WTC11 (cell line): Measurements from ENCODE around the gene VTI1A. TPM values are rescaled to one million over a fixed set of nuclear protein-coding genes. Genes with fewer than 3 reads are reported as not detected.

Experiments
- ATAC-seq: fragments of 200-7000 bp; cut with Tn5 transposase; 2 replicates; pipeline ENCODE4 v1.10.0; 2021; ENCODE audit warnings: mild to moderate bottlenecking, moderate library complexity
- CTCF ChIA-PET: fragments of 300-600 bp; sonication (Branson Sonifier 250); formaldehyde crosslinking; loops from one replicate; lab custom pipeline; 2021; ENCODE audit warnings: antibody characterized with exemption; lab: Charles Lee
- POLR2A ChIA-PET: fragments of 350-600 bp; sonication (Branson Sonifier 250); formaldehyde crosslinking; loops from one replicate; lab custom pipeline; 2021; ENCODE audit warnings: antibody characterized with exemption; lab: Charles Lee
- DNase-seq: peaks from one replicate; pipeline ENCODE4 v3.0.0; 2021; ENCODE audit warnings: low spot score
- H3K27ac Mint-ChIP-seq: 2 replicates; pipeline ENCODE4 v1.8.0; 2021; ENCODE audit warnings: mixed read lengths
- H3K27me3 Mint-ChIP-seq: 2 replicates; pipeline ENCODE4 v1.8.0; 2021; ENCODE audit warnings: low read depth, mild to moderate bottlenecking, moderate library complexity, mixed read lengths
- H3K36me3 Mint-ChIP-seq: 2 replicates; pipeline ENCODE4 v1.8.0; 2021; ENCODE audit warnings: mixed read lengths
- H3K4me1 Mint-ChIP-seq: 2 replicates; pipeline ENCODE4 v1.8.0; 2022; ENCODE audit warnings: mixed read lengths
- H3K4me3 Mint-ChIP-seq: 2 replicates; pipeline ENCODE4 v1.8.0; 2021; ENCODE audit warnings: mild to moderate bottlenecking, moderate library complexity, mixed read lengths
- H3K9me3 Mint-ChIP-seq: 2 replicates; pipeline ENCODE4 v1.8.0; 2021; ENCODE audit warnings: mixed read lengths
- FOXK1 ChIP-seq: sonication (generic); formaldehyde crosslinking; IDR thresholded peaks from 2 replicates; pipeline ENCODE4 v1.8.0; 2022; ENCODE audit warnings: mild to moderate bottlenecking, moderate library complexity, missing genetic modification reagents
- GRHL2 ChIP-seq: fragments of 250-450 bp; sonication (Bioruptor Pico); IDR thresholded peaks from 2 replicates; pipeline ENCODE4 v1.8.0; 2022; ENCODE audit warnings: mild to moderate bottlenecking, moderate library complexity; ENCODE audit not compliant: insufficient replicate concordance, severe bottlenecking
- HMGA2 ChIP-seq: fragments of 250-450 bp; sonication (Bioruptor Pico); IDR thresholded peaks from 2 replicates; pipeline ENCODE4 v1.4.0; 2021; ENCODE audit warnings: mild to moderate bottlenecking, moderate library complexity
- NFATC4 ChIP-seq: fragments of 250-450 bp; sonication (Bioruptor Pico); IDR thresholded peaks from 2 replicates; pipeline ENCODE4 v1.9.0; 2021; ENCODE audit warnings: mild to moderate bottlenecking
- RORB ChIP-seq: fragments of 250-450 bp; sonication (Bioruptor Pico); IDR thresholded peaks from 2 replicates; pipeline ENCODE4 v1.9.0; 2021; ENCODE audit warnings: mild to moderate bottlenecking
- TCF7 ChIP-seq: sonication (generic); formaldehyde crosslinking; IDR thresholded peaks from 2 replicates; pipeline ENCODE4 v1.8.0; 2022; ENCODE audit warnings: mild to moderate bottlenecking, low read depth, missing genetic modification reagents, moderate library complexity
- TP53 ChIP-seq: sonication (generic); formaldehyde crosslinking; IDR thresholded peaks from 2 replicates; pipeline ENCODE4 v1.8.1; 2023; ENCODE audit warnings: mild to moderate bottlenecking, missing genetic modification reagents
- ZNF232 ChIP-seq: sonication (generic); formaldehyde crosslinking; IDR thresholded peaks from 2 replicates; pipeline ENCODE4 v1.8.0; 2022; ENCODE audit warnings: mild to moderate bottlenecking, missing genetic modification reagents
- ZNF396 ChIP-seq: fragments of 250-450 bp; sonication (Bioruptor Pico); IDR thresholded peaks from 2 replicates; pipeline ENCODE4 v1.8.0; 2021; ENCODE audit warnings: mild to moderate bottlenecking, moderate library complexity, borderline replicate concordance
- total RNA-seq: library from RNA; stranded (reverse); gene quantifications from 3 replicates; pipeline ENCODE4 v1.2.3, GENCODE V29; 2021
- TF ChIP-seq, protein P1 (sequence below): sonication (generic); formaldehyde crosslinking; IDR thresholded peaks from 2 replicates; pipeline ENCODE4 v1.8.1; 2023; ENCODE audit warnings: mild to moderate bottlenecking, missing genetic modification reagents, borderline replicate concordance
- TF ChIP-seq, protein P2 (sequence below): sonication (generic); formaldehyde crosslinking; IDR thresholded peaks from 2 replicates; pipeline ENCODE4 v1.8.0; 2022; ENCODE audit warnings: missing genetic modification reagents
- TF ChIP-seq, protein P3 (sequence below): fragments of 250-450 bp; sonication (Bioruptor Pico); conservative IDR thresholded peaks from 2 replicates; pipeline ENCODE4 v1.9.0; 2021; ENCODE audit warnings: mild to moderate bottlenecking
- TF ChIP-seq, protein P4 (sequence below): fragments of 250-450 bp; sonication (Bioruptor Pico); IDR thresholded peaks from 2 replicates; pipeline ENCODE4 v1.9.0; 2021; ENCODE audit warnings: mild to moderate bottlenecking

The VTI1A gene
- total RNA-seq, 1 experiment from 2014 or later, result 20.1 TPM

DNA sequence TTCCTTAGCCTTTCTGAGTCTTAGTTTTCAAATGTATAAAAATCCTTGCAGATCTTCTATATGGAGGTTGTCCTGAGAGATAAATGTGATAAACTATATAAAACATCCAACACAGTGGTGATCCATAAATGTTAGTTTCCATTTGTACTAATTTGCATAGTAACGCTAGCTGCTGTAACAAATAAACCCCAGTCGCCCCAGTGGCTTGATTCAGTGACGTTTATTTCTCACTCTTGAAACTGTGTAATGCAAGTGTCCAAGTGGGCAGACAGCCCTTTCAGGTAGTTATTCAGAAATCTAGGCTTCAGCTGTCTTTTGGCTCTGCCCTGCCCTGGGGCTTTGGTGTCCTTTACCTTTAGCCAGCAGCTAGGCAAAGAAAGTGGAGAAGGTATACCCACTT, 106.3 kb downstream of the VTI1A start (continued):
- TF ChIP-seq, protein P1, sequence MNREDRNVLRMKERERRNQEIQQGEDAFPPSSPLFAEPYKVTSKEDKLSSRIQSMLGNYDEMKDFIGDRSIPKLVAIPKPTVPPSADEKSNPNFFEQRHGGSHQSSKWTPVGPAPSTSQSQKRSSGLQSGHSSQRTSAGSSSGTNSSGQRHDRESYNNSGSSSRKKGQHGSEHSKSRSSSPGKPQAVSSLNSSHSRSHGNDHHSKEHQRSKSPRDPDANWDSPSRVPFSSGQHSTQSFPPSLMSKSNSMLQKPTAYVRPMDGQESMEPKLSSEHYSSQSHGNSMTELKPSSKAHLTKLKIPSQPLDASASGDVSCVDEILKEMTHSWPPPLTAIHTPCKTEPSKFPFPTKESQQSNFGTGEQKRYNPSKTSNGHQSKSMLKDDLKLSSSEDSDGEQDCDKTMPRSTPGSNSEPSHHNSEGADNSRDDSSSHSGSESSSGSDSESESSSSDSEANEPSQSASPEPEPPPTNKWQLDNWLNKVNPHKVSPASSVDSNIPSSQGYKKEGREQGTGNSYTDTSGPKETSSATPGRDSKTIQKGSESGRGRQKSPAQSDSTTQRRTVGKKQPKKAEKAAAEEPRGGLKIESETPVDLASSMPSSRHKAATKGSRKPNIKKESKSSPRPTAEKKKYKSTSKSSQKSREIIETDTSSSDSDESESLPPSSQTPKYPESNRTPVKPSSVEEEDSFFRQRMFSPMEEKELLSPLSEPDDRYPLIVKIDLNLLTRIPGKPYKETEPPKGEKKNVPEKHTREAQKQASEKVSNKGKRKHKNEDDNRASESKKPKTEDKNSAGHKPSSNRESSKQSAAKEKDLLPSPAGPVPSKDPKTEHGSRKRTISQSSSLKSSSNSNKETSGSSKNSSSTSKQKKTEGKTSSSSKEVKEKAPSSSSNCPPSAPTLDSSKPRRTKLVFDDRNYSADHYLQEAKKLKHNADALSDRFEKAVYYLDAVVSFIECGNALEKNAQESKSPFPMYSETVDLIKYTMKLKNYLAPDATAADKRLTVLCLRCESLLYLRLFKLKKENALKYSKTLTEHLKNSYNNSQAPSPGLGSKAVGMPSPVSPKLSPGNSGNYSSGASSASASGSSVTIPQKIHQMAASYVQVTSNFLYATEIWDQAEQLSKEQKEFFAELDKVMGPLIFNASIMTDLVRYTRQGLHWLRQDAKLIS (CRISPR knock-in tag), result no peak
- no peak for TF ChIP-seq NFATC4 (CRISPR knock-in tag)
- TF ChIP-seq, all 79 proteins: peak for 0

DNA sequence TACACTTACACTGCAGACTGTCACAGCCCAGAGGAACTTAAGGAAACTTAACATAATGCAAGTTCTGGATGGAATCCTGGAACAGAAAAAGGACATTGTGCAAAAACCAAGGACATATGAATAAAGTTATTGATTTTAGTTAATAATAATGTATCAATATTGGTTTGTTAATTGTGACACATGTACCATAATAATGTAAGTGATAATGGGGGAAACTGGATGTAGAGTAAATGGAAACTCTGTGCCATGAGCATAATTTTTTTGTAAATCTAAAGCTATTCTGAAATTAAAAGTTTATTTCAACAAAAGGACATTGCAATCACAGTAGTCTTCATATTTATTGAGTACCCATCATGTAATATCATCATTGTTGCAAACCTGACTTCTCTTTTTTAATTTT, 107.2 kb downstream of the VTI1A start:
- DNase-seq, result no peak
- Mint-ChIP-seq H3K27me3 (no peaks in the 10 kb centered on the region), H3K27ac (no peak overlapping the region), H3K36me3 (no peaks in the 10 kb centered on the region), H3K4me1 (peaks cover 7% of the 10 kb centered on the region), H3K9me3 (no peaks in the 10 kb centered on the region), H3K4me3 (no peak overlapping the region)
- TF ChIP-seq, protein P2, sequence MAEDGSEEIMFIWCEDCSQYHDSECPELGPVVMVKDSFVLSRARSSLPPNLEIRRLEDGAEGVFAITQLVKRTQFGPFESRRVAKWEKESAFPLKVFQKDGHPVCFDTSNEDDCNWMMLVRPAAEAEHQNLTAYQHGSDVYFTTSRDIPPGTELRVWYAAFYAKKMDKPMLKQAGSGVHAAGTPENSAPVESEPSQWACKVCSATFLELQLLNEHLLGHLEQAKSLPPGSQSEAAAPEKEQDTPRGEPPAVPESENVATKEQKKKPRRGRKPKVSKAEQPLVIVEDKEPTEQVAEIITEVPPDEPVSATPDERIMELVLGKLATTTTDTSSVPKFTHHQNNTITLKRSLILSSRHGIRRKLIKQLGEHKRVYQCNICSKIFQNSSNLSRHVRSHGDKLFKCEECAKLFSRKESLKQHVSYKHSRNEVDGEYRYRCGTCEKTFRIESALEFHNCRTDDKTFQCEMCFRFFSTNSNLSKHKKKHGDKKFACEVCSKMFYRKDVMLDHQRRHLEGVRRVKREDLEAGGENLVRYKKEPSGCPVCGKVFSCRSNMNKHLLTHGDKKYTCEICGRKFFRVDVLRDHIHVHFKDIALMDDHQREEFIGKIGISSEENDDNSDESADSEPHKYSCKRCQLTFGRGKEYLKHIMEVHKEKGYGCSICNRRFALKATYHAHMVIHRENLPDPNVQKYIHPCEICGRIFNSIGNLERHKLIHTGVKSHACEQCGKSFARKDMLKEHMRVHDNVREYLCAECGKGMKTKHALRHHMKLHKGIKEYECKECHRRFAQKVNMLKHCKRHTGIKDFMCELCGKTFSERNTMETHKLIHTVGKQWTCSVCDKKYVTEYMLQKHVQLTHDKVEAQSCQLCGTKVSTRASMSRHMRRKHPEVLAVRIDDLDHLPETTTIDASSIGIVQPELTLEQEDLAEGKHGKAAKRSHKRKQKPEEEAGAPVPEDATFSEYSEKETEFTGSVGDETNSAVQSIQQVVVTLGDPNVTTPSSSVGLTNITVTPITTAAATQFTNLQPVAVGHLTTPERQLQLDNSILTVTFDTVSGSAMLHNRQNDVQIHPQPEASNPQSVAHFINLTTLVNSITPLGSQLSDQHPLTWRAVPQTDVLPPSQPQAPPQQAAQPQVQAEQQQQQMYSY (CRISPR knock-in tag), result no peak
- TF ChIP-seq TCF7 (CRISPR knock-in tag) (no peak), GRHL2 (CRISPR knock-in tag) (no peak)
- POLR2A ChIA-PET, result no interaction called here
- no peak for ATAC-seq
- CTCF ChIA-PET, result no interaction called here

DNA sequence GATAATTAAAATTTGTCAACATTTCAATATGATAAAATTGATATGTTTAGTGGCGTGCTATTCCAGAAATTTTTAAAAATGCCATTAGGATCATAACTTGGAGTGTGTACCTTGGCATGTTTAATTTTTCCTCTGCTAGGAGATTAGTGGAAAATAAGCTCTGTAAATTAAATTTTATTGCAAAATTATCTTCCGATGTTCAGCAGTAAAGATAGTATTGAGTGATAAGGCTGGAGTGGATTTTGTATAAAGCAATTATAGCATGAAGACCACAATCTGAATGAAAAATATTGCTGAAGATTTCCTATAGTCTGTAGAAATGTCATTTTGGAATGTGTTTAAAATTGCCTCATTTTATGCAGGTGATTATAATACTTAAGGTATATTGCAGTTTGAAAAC, 110.2 kb downstream of the VTI1A start:
- DNase-seq, result no peak
- POLR2A ChIA-PET, result no interaction called here

More for the DNA sequence above, 110.2 kb downstream of the VTI1A start:
- H3K27ac Mint-ChIP-seq, result no peak overlapping the region
- TF ChIP-seq, protein P3, sequence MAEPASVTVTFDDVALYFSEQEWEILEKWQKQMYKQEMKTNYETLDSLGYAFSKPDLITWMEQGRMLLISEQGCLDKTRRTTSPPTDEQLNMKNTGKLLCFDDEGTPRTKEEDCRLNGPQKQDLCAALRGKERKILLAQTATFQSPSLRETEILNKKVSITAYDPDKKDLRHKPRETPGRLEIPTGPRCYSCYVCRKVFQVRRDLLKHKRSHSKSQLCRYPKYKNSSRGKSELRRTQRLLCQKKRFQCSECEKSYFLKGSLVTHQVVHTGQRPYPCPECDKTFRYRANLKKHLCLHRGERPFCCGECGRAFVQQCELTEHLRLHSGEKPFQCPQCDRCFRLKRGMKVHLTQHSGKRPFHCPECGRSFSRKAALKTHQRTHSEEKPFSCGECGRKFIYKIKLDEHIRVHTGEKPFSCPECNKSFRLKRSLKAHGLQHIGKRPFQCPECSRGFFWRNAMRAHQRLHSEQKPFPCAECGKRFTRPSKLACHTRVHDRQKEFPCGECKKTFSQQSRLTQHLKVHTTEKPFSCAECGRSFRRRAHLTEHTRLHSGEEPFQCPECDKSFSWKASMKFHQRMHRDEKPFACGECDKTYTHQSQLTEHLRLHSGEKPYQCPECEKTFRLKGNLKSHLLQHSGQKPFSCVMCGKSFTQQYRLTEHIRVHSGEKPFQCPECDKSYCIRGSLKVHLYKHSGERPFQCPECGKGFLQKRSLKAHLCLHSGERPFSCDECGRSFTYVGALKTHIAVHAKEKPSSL (CRISPR knock-in tag), result no peak
- TF ChIP-seq TP53 (CRISPR knock-in tag) (no peak), ZNF232 (CRISPR knock-in tag) (no peak), ZNF396 (CRISPR knock-in tag) (no peak), HMGA2 (CRISPR knock-in tag) (no peak), RORB (CRISPR knock-in tag) (no peak), FOXK1 (CRISPR knock-in tag) (no peak)
- TF ChIP-seq, protein P4, sequence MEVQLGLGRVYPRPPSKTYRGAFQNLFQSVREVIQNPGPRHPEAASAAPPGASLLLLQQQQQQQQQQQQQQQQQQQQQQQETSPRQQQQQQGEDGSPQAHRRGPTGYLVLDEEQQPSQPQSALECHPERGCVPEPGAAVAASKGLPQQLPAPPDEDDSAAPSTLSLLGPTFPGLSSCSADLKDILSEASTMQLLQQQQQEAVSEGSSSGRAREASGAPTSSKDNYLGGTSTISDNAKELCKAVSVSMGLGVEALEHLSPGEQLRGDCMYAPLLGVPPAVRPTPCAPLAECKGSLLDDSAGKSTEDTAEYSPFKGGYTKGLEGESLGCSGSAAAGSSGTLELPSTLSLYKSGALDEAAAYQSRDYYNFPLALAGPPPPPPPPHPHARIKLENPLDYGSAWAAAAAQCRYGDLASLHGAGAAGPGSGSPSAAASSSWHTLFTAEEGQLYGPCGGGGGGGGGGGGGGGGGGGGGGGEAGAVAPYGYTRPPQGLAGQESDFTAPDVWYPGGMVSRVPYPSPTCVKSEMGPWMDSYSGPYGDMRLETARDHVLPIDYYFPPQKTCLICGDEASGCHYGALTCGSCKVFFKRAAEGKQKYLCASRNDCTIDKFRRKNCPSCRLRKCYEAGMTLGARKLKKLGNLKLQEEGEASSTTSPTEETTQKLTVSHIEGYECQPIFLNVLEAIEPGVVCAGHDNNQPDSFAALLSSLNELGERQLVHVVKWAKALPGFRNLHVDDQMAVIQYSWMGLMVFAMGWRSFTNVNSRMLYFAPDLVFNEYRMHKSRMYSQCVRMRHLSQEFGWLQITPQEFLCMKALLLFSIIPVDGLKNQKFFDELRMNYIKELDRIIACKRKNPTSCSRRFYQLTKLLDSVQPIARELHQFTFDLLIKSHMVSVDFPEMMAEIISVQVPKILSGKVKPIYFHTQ (CRISPR knock-in tag), result no peak
- no peak overlapping the region for H3K4me3 Mint-ChIP-seq
- H3K36me3 Mint-ChIP-seq, result no peaks in the 10 kb centered on the region
- no peaks in the 10 kb centered on the region for H3K27me3 Mint-ChIP-seq
- CTCF ChIA-PET, result no interaction called here
- no peaks in the 10 kb centered on the region for H3K9me3 Mint-ChIP-seq
- H3K4me1 Mint-ChIP-seq, result peaks cover 19% of the 10 kb centered on the region
- ATAC-seq, result no peak
